Breast epithelium (tissue), 3 donors: Measurements from ENCODE around the gene TMEM247.
"Not testable (repeated sequence)": the region's sequence is repeated elsewhere in the genome, so short reads cannot be mapped to it uniquely, and the experiment has no call there.

Experiments used
- POLR2AphosphoS5 ChIP-seq, 3 donors: sonication (generic); formaldehyde crosslinking; IDR thresholded peaks; one replicate each; pipeline ENCODE4 v1.6.1; 2017; ENCODE audit warnings: antibody characterized with exemption in 3 of 3
- TF ChIP-seq, protein P1 (sequence below), 3 donors: fragments of 450-650 bp; IDR thresholded peaks; one replicate each; pipeline ENCODE4 v1.5.1; 2016 to 2017; ENCODE audit warnings: antibody characterized with exemption in 3 of 3, mild to moderate bottlenecking in 3 of 3, moderate library complexity in 3 of 3

DNA sequence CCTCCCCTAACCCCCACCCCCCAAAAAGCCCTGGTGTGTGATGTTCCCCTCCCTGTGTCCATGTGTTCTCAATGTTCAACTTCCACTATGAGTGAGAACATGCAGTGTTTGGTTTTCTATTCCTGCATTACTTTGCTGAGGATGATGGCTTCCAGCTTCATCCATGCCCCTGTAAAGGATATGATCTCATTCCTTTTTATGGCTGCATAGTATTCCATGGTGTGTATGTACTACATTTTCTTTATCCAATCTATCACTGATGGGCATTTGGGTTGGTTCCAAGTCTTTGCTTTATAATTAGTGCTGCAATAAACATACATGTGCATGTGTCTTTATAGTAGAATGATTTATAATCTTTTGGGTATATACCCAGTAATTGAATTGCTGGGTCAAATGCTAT, 43.0 kb downstream of the TMEM247 start:
- not testable (repeated sequence) for TF ChIP-seq POLR2AphosphoS5 (IDR thresholded peaks at IDR 0.05)
- TF ChIP-seq, protein P1, sequence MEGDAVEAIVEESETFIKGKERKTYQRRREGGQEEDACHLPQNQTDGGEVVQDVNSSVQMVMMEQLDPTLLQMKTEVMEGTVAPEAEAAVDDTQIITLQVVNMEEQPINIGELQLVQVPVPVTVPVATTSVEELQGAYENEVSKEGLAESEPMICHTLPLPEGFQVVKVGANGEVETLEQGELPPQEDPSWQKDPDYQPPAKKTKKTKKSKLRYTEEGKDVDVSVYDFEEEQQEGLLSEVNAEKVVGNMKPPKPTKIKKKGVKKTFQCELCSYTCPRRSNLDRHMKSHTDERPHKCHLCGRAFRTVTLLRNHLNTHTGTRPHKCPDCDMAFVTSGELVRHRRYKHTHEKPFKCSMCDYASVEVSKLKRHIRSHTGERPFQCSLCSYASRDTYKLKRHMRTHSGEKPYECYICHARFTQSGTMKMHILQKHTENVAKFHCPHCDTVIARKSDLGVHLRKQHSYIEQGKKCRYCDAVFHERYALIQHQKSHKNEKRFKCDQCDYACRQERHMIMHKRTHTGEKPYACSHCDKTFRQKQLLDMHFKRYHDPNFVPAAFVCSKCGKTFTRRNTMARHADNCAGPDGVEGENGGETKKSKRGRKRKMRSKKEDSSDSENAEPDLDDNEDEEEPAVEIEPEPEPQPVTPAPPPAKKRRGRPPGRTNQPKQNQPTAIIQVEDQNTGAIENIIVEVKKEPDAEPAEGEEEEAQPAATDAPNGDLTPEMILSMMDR (IDR thresholded peaks at IDR 0.05) = not testable (repeated sequence)
